Measurements from ENCODE around the gene SDHB.

The SDHB gene

GRCh38 chr1:17052641-17053040 lies 1.2 kb downstream of the SDHB start (continued):
- TF ChIP-seq, protein P1, sequence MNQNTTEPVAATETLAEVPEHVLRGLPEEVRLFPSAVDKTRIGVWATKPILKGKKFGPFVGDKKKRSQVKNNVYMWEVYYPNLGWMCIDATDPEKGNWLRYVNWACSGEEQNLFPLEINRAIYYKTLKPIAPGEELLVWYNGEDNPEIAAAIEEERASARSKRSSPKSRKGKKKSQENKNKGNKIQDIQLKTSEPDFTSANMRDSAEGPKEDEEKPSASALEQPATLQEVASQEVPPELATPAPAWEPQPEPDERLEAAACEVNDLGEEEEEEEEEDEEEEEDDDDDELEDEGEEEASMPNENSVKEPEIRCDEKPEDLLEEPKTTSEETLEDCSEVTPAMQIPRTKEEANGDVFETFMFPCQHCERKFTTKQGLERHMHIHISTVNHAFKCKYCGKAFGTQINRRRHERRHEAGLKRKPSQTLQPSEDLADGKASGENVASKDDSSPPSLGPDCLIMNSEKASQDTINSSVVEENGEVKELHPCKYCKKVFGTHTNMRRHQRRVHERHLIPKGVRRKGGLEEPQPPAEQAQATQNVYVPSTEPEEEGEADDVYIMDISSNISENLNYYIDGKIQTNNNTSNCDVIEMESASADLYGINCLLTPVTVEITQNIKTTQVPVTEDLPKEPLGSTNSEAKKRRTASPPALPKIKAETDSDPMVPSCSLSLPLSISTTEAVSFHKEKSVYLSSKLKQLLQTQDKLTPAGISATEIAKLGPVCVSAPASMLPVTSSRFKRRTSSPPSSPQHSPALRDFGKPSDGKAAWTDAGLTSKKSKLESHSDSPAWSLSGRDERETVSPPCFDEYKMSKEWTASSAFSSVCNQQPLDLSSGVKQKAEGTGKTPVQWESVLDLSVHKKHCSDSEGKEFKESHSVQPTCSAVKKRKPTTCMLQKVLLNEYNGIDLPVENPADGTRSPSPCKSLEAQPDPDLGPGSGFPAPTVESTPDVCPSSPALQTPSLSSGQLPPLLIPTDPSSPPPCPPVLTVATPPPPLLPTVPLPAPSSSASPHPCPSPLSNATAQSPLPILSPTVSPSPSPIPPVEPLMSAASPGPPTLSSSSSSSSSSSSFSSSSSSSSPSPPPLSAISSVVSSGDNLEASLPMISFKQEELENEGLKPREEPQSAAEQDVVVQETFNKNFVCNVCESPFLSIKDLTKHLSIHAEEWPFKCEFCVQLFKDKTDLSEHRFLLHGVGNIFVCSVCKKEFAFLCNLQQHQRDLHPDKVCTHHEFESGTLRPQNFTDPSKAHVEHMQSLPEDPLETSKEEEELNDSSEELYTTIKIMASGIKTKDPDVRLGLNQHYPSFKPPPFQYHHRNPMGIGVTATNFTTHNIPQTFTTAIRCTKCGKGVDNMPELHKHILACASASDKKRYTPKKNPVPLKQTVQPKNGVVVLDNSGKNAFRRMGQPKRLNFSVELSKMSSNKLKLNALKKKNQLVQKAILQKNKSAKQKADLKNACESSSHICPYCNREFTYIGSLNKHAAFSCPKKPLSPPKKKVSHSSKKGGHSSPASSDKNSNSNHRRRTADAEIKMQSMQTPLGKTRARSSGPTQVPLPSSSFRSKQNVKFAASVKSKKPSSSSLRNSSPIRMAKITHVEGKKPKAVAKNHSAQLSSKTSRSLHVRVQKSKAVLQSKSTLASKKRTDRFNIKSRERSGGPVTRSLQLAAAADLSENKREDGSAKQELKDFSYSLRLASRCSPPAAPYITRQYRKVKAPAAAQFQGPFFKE (tag by site-specific recombination; IDR thresholded peaks at IDR 0.05; ENCODE audit: borderline replicate concordance): no peak
- TF ChIP-seq PATZ1 (tag by site-specific recombination; IDR thresholded peaks at IDR 0.05) (no peak), ZNF354C (tag by site-specific recombination; IDR thresholded peaks at IDR 0.05; ENCODE audit: borderline replicate concordance, low read depth) (no peak), TCF7L2 (IDR thresholded peaks at IDR 0.05; ENCODE audit: borderline replicate concordance, low read depth, low read length) (no peak), ZBTB7A (tag by site-specific recombination; IDR thresholded peaks at IDR 0.05; ENCODE audit: low read depth) (no peak), ZNF37A (tag by site-specific recombination; IDR thresholded peaks at IDR 0.05) (no peak)

DNA sequence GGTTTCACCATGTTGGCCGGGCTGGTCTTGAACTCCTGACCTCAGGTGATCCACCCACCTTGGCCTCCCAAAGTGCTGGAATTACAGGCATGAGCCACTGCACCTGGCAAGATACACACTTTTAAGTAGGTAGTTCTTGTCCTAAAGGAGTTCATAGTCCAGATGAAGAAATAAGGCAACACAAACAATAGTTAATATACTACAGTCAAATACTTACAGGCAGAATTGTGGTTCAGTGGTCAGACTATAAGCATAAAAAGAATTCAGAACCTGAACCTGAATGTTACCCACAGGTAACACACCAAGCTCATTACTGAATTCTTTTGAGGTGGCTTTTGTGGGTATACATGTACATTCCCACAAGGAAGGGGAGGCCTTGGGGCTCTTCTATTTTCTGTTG lies 1.8 kb downstream of the SDHB start:
- POLR2A ChIA-PET: interaction anchor here (0.7 kb wide), 1 partner anchor 99 kb away, joined by 3 read pairs; no protein-coding TSS in a partner anchor
- TF ChIP-seq ZNF155 (tag by site-specific recombination; IDR thresholded peaks at IDR 0.05) (no peak), REPIN1 (tag by site-specific recombination; IDR thresholded peaks at IDR 0.05; ENCODE audit: low read depth) (no peak), ZNF48 (tag by site-specific recombination; IDR thresholded peaks at IDR 0.05) (no peak), ZNF324 (tag by site-specific recombination; IDR thresholded peaks at IDR 0.05) (no peak), ZFP69B (tag by site-specific recombination; IDR thresholded peaks at IDR 0.05) (no peak), ZNF658 (tag by site-specific recombination; IDR thresholded peaks at IDR 0.05) (no peak)
- TF ChIP-seq, protein P2, sequence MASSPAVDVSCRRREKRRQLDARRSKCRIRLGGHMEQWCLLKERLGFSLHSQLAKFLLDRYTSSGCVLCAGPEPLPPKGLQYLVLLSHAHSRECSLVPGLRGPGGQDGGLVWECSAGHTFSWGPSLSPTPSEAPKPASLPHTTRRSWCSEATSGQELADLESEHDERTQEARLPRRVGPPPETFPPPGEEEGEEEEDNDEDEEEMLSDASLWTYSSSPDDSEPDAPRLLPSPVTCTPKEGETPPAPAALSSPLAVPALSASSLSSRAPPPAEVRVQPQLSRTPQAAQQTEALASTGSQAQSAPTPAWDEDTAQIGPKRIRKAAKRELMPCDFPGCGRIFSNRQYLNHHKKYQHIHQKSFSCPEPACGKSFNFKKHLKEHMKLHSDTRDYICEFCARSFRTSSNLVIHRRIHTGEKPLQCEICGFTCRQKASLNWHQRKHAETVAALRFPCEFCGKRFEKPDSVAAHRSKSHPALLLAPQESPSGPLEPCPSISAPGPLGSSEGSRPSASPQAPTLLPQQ (tag by site-specific recombination; IDR thresholded peaks at IDR 0.05): no peak
- TF ChIP-seq, protein P3, sequence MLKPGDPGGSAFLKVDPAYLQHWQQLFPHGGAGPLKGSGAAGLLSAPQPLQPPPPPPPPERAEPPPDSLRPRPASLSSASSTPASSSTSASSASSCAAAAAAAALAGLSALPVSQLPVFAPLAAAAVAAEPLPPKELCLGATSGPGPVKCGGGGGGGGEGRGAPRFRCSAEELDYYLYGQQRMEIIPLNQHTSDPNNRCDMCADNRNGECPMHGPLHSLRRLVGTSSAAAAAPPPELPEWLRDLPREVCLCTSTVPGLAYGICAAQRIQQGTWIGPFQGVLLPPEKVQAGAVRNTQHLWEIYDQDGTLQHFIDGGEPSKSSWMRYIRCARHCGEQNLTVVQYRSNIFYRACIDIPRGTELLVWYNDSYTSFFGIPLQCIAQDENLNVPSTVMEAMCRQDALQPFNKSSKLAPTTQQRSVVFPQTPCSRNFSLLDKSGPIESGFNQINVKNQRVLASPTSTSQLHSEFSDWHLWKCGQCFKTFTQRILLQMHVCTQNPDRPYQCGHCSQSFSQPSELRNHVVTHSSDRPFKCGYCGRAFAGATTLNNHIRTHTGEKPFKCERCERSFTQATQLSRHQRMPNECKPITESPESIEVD (tag by site-specific recombination; IDR thresholded peaks at IDR 0.05): no peak
- Histone ChIP-seq H3K4me1 (ENCODE audit: control insufficient read depth, insufficient read depth, low read length) (peaks cover 5% of the 10 kb centered on the region; the same call in 1 of the 2 replicates), H3K4me3 (ENCODE audit: low read depth, low read length) (no peak overlapping the region), H3K36me3 (ENCODE audit: control insufficient read depth in 2 of 2, insufficient read depth in 1 of 2, low read length in 2 of 2) (peaks cover 26 to 33% of the 10 kb centered on the region in 2 experiments; a peak in 2 of 3 replicates), H3K9me3 (ENCODE audit: control insufficient read depth, insufficient read depth, low read depth, low read length) (no peaks in the 10 kb centered on the region), H3K27ac (ENCODE audit: extremely low read depth, low read depth, low read length) (no peak overlapping the region)
- CTCF ChIA-PET: interaction anchor here (0.7 kb wide), 1 partner anchor 284 kb away, joined by 3 read pairs; no protein-coding TSS in a partner anchor

Data from HEK293 (cell line).